PFSK-1 (cell line): Measurements from ENCODE around the gene STS.

Experiments used
- POLR2AphosphoS5 ChIP-seq: IDR thresholded peaks from 2 replicates; pipeline ENCODE4 v1.6.1; 2012; ENCODE audit warnings: low read depth, mild to moderate bottlenecking, control low read depth, low read length, moderate library complexity
- TAF1 ChIP-seq: IDR thresholded peaks from 2 replicates; pipeline ENCODE4 v1.6.1; 2012; ENCODE audit warnings: low read length, control low read depth, borderline replicate concordance; ENCODE audit not compliant: insufficient read depth
- TF ChIP-seq, protein P1 (sequence below), 2 experiments: IDR thresholded peaks; 2 replicates each; pipeline versions ENCODE4 v1.6.1 to v1.8.0; 2011 to 2012; ENCODE audit warnings: low read depth in 2 of 2, low read length in 2 of 2, control low read depth in 1 of 2, inconsistent platforms in 1 of 2, mild to moderate bottlenecking in 1 of 2, moderate library complexity in 1 of 2; ENCODE audit not compliant: insufficient read depth in 1 of 2

DNA sequence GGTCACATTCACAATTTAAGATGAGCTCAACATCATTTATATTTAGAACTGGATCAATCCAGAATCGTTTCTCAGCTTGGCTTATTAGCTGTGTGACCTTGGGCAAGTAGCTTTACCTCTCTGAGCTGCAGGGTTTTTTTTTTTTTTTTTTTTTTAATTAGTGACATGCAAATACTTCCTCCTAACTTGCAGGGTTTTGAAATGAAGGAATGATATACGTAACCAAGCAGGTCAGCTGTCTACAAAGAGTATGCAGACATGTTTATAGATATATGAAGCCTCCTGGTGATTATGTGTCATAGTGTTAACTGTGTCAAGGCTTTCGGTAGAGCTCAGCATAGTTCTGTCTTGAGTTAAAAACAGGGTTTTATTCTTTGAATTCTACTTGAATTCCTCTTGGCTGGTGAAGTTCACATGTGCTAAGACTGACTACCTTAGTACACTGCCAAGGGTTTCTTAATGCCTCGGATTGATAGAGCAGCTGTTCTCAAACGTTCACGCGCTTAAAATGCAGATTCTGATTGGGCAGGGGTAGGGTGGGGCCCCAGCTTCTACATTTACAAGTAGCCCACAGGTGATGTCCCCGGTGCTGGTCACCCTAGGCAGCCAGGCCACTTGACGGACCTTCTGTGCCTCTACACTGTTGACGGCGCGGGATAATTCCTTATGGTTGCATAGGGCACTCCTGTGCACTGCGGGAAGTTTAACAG is 654 bp upstream of the STS start:
- TF ChIP-seq POLR2AphosphoS5 (no peak), TAF1 (no peak)
- TF ChIP-seq, protein P1, sequence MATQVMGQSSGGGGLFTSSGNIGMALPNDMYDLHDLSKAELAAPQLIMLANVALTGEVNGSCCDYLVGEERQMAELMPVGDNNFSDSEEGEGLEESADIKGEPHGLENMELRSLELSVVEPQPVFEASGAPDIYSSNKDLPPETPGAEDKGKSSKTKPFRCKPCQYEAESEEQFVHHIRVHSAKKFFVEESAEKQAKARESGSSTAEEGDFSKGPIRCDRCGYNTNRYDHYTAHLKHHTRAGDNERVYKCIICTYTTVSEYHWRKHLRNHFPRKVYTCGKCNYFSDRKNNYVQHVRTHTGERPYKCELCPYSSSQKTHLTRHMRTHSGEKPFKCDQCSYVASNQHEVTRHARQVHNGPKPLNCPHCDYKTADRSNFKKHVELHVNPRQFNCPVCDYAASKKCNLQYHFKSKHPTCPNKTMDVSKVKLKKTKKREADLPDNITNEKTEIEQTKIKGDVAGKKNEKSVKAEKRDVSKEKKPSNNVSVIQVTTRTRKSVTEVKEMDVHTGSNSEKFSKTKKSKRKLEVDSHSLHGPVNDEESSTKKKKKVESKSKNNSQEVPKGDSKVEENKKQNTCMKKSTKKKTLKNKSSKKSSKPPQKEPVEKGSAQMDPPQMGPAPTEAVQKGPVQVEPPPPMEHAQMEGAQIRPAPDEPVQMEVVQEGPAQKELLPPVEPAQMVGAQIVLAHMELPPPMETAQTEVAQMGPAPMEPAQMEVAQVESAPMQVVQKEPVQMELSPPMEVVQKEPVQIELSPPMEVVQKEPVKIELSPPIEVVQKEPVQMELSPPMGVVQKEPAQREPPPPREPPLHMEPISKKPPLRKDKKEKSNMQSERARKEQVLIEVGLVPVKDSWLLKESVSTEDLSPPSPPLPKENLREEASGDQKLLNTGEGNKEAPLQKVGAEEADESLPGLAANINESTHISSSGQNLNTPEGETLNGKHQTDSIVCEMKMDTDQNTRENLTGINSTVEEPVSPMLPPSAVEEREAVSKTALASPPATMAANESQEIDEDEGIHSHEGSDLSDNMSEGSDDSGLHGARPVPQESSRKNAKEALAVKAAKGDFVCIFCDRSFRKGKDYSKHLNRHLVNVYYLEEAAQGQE (IDR thresholded peaks at IDR 0.05; ENCODE audit: insufficient read depth in 1 of 2, low read depth in 2 of 2, low read length in 2 of 2) = no peak
